ENCODE measurements around the gene RASA2.

GRCh38 chr3:141661229-141662196 is 174.7 kb downstream of the RASA2 start:
- TF ChIP-seq CTCF (IDR thresholded peaks at IDR 0.05) (no peak), ZFX (IDR thresholded peaks at IDR 0.05; ENCODE audit: borderline replicate concordance) (no peak)

Measured in 22Rv1 (cell line).